ENCODE results near the gene ARHGEF26. TPM values are rescaled to one million over a fixed set of nuclear protein-coding genes. Genes with fewer than 3 reads are reported as not detected.

The ARHGEF26 gene
- 100 to 1,000 TPM; 124 to 158 (median 132) TPM for total RNA-seq

- intact Hi-C loops (cut with DNase I): loop anchor here (5.0 kb wide), 2 partner anchors 131 to 201 kb away; partner anchors contain the start of gene DHX36
- no peaks in the 10 kb centered on the region for H3K36me3 ChIP-seq
- peaks cover 9 to 29% (median 21%) of the 10 kb centered on the region in 4 donors for H3K4me1 ChIP-seq
- DNase-seq (ENCODE audit: extremely low spot score): peak; percentile 94
- no peaks in the 10 kb centered on the region for H3K27me3 ChIP-seq
- H3K27ac ChIP-seq (replicated peaks in 1 of 4): peak within 1 kb of the TSS; percentile 81 to 91 (median 86)
- TF ChIP-seq POLR2AphosphoS5 (IDR thresholded peaks at IDR 0.05) (peak; percentile 48 to 90), POLR2A (IDR thresholded peaks at IDR 0.05; ENCODE audit: low read depth) (no peak)
- H3K9me3 ChIP-seq: no peaks in the 10 kb centered on the region
- 1% methylated on average over 33 of the region's 66 CpGs for WGBS
- H3K4me3 ChIP-seq: peak within 1 kb of the TSS; percentile 73 to 97 (median 90)
Observed at GRCh38 chr3:154120961-154121700, at the start of gene ARHGEF26. TSS of gene ARHGEF26 (plus strand) at chr3:154121390. CDS start at chr3:154121993, 603 bp downstream.

- no peak for DNase-seq (ENCODE audit: extremely low spot score)
- no peaks in the 10 kb centered on the region for H3K9me3 ChIP-seq
- H3K4me3 ChIP-seq: no peak overlapping the region
- H3K36me3 ChIP-seq: no peaks in the 10 kb centered on the region
- no peak overlapping the region for H3K27ac ChIP-seq (replicated peaks in 1 of 4)
- TF ChIP-seq CTCF (IDR thresholded peaks at IDR 0.05): no peak
- TF ChIP-seq POLR2A (IDR thresholded peaks at IDR 0.05; ENCODE audit: low read depth): no peak
- no peak for TF ChIP-seq EP300 (IDR thresholded peaks at IDR 0.05)
- TF ChIP-seq POLR2AphosphoS5 (IDR thresholded peaks at IDR 0.05): no peak
- no peaks in the 10 kb centered on the region for H3K27me3 ChIP-seq
- 91% methylated on average over 2 of the region's 2 CpGs for WGBS
- intact Hi-C loops (cut with DNase I): no loop called here
- H3K4me1 ChIP-seq: peaks cover 0 to 13% (median 4%) of the 10 kb centered on the region in 4 donors
Observed at GRCh38 chr3:154074966-154075365, 46.2 kb upstream of the ARHGEF26 start.

- Histone ChIP-seq H3K27ac (replicated peaks in 1 of 4) (no peak overlapping the region), H3K36me3 (no peaks in the 10 kb centered on the region), H3K9me3 (no peaks in the 10 kb centered on the region), H3K4me3 (no peak overlapping the region), H3K4me1 (peaks cover 0 to 17% (median 9%) of the 10 kb centered on the region in 4 donors), H3K27me3 (no peaks in the 10 kb centered on the region)
- intact Hi-C loops (cut with DNase I): no loop called here
- DNase-seq (ENCODE audit: extremely low spot score): no peak
- TF ChIP-seq POLR2A (IDR thresholded peaks at IDR 0.05; ENCODE audit: low read depth) (no peak), CTCF (IDR thresholded peaks at IDR 0.05) (no peak), POLR2AphosphoS5 (IDR thresholded peaks at IDR 0.05) (no peak), EP300 (IDR thresholded peaks at IDR 0.05) (no peak)
- 91% methylated on average over 5 of the region's 7 CpGs for WGBS
Observed at GRCh38 chr3:154078672-154079071, 42.5 kb upstream of the ARHGEF26 start.

- WGBS: 74% methylated on average over 2 of the region's 2 CpGs
- no peaks in the 10 kb centered on the region for H3K36me3 ChIP-seq
- intact Hi-C loops (cut with DNase I): no loop called here
- DNase-seq (ENCODE audit: extremely low spot score): no peak
- H3K9me3 ChIP-seq: no peaks in the 10 kb centered on the region
- H3K27ac ChIP-seq (replicated peaks in 1 of 4): no peak overlapping the region
- H3K27me3 ChIP-seq: no peaks in the 10 kb centered on the region
- peaks cover 0 to 17% (median 9%) of the 10 kb centered on the region in 4 donors for H3K4me1 ChIP-seq
- H3K4me3 ChIP-seq: no peak overlapping the region
- TF ChIP-seq POLR2A (IDR thresholded peaks at IDR 0.05; ENCODE audit: low read depth) (no peak), EP300 (IDR thresholded peaks at IDR 0.05) (no peak), POLR2AphosphoS5 (IDR thresholded peaks at IDR 0.05) (no peak), CTCF (IDR thresholded peaks at IDR 0.05) (no peak)
Observed at GRCh38 chr3:154081305-154081704, 39.9 kb upstream of the ARHGEF26 start.

- TF ChIP-seq POLR2AphosphoS5 (IDR thresholded peaks at IDR 0.05): no peak
- Histone ChIP-seq H3K27me3 (no peaks in the 10 kb centered on the region), H3K4me3 (no peak overlapping the region), H3K36me3 (no peaks in the 10 kb centered on the region), H3K9me3 (no peaks in the 10 kb centered on the region), H3K27ac (replicated peaks in 1 of 4) (no peak overlapping the region), H3K4me1 (peaks cover 0 to 9% (median 2%) of the 10 kb centered on the region in 4 donors)
- no peak for DNase-seq (ENCODE audit: extremely low spot score)
- 73% methylated on average over 1 of the region's 1 CpG for WGBS
- intact Hi-C loops (cut with DNase I): no loop called here
Observed at GRCh38 chr3:154085071-154085470, 36.1 kb upstream of the ARHGEF26 start.
